ENCODE measurements around the gene CACNG5.

DNA sequence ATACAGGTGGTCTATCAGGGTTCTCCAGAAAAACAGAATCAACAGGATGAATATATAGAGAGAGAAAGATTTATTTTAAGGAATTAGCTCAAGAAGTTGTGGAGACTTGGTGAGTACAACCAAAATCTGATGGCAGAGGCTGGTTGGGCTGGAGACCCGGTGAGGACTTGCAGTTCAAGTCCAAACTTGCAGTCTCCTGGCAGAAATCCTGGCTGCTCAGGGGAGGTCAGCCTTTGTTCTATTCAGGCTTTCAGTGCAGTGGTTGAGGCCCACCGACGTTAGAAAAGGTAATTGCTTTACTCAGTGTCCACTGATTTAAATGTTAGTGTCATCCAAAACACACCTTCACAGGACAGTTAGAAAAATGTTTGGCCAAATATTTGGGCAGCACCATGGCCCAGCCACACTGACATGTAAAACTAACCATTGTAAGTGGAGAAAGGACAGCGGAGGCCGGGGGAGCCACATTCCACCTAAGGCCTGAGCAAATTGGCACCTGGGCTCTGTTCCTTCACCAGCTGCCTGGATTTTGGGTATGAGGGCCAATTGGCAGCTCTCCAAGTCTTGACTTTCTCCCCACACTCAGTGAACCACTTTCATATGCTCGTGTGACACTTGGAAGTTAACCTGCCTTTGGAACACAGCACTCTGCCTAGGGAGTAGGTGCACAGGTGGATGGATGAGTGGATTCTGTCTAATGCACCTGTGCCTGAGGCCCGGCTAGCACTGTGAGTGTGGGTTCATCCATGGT, 54.7 kb downstream of the CACNG5 start:
- TF ChIP-seq CTCF (IDR thresholded peaks at IDR 0.05) (no peak), POLR2A (IDR thresholded peaks at IDR 0.05) (no peak)

All from right lobe of liver (tissue), 4 donors.